GM19467 (cell line): ENCODE results near the gene SMIM5.
"Not testable (repeated sequence)": the region's sequence is repeated elsewhere in the genome, so short reads cannot be mapped to it uniquely, and the experiment has no call there.

Source experiments
- ATAC-seq: cut with Tn5 transposase; IDR thresholded peaks from one replicate; pipeline ENCODE4 v1.9.1; 2021; ENCODE audit warnings: mild to moderate bottlenecking, moderate library complexity; ENCODE audit not compliant: unreplicated experiment

SMIM5 gene

GRCh38 chr17:75624021-75624420, 9.2 kb upstream of the SMIM5 start:
- ATAC-seq: no peak

GRCh38 chr17:75624714-75625345, 8.4 kb upstream of the SMIM5 start:
- no peak for ATAC-seq

- no peak for ATAC-seq
These were observed 7.3 kb upstream of the SMIM5 start for GRCh38 chr17:75625813-75626486.

- ATAC-seq: no peak
These were observed 6.7 kb upstream of the SMIM5 start for GRCh38 chr17:75626496-75627038.

GRCh38 chr17:75627094-75627493, 6.1 kb upstream of the SMIM5 start:
- no peak for ATAC-seq

- no peak for ATAC-seq
These were observed 4.8 kb upstream of the SMIM5 start for GRCh38 chr17:75628425-75628824.

- no peak for ATAC-seq
These were observed 4.1 kb upstream of the SMIM5 start for GRCh38 chr17:75629157-75629556.

- ATAC-seq: no peak
These were observed 2.9 kb upstream of the SMIM5 start for GRCh38 chr17:75630071-75630917.

GRCh38 chr17:75631353-75631752, 1.9 kb upstream of the SMIM5 start:
- ATAC-seq: no peak

- ATAC-seq: no peak
These were observed 806 bp upstream of the SMIM5 start for GRCh38 chr17:75632428-75632827.

GRCh38 chr17:75633486-75634375, 497 bp downstream of the SMIM5 start:
- ATAC-seq: no peak

- ATAC-seq: no peak
These were observed 1.1 kb downstream of the SMIM5 start for GRCh38 chr17:75634376-75634740.

- no peak for ATAC-seq
These were observed 1.7 kb downstream of the SMIM5 start for GRCh38 chr17:75634754-75635609.

GRCh38 chr17:75635610-75636202, 2.5 kb downstream of the SMIM5 start:
- no peak for ATAC-seq

- ATAC-seq: no peak
These were observed 3.3 kb downstream of the SMIM5 start for GRCh38 chr17:75636381-75637142.

- ATAC-seq: no peak
These were observed 3.9 kb downstream of the SMIM5 start for GRCh38 chr17:75637143-75637538.

GRCh38 chr17:75637551-75637950, 4.3 kb downstream of the SMIM5 start:
- no peak for ATAC-seq

- ATAC-seq: not testable (repeated sequence)
These were observed 4.8 kb downstream of the SMIM5 start for GRCh38 chr17:75638039-75638438.

- ATAC-seq: no peak
These were observed 5.7 kb downstream of the SMIM5 start for GRCh38 chr17:75638893-75639292.
